Effector CD4-positive, alpha-beta T cell (primary cell): Measurements from ENCODE around the gene FABP3.
"Not testable (repeated sequence)": the region's sequence is repeated elsewhere in the genome, so short reads cannot be mapped to it uniquely, and the experiment has no call there.

Experiments
- DNase-seq: peaks from one replicate; pipeline ENCODE4 v3.0.0-alpha.2; 2020

FABP3 gene

DNA sequence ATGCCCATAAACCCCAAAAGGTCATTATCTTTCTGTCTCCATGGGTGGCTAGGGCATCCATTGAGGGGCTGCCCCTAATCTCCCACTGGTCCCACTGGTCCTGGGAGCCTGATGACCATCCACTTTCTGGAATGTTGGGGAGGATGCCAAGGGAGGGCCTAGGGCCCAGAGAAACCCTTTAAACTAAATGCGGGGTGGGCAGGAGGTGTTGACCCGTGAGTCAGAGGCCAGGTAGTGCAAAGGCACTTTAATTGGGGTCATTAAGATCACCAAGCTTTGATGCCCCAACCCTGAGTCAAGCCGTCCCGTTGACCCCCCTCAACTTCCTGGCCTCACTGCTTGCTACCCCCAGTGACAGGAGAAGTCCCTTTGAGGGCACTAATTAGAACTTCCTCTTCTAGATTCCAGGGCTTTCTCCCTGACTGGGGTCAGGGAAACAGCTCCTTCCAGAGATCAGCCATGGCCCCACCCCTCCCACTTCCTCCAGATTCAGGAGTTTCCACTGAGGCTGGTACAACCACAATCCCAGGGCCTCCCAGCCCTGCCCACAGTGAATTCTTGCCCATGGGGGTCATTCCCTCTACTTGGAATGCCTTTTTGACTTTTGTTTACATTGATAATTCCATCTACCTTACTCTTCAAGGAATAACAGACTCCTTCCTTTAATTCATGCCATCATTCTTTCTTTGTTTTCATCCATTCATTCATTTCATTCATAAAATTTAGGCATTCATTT is 24.7 kb upstream of the FABP3 start:
- DNase-seq = no peak

DNA sequence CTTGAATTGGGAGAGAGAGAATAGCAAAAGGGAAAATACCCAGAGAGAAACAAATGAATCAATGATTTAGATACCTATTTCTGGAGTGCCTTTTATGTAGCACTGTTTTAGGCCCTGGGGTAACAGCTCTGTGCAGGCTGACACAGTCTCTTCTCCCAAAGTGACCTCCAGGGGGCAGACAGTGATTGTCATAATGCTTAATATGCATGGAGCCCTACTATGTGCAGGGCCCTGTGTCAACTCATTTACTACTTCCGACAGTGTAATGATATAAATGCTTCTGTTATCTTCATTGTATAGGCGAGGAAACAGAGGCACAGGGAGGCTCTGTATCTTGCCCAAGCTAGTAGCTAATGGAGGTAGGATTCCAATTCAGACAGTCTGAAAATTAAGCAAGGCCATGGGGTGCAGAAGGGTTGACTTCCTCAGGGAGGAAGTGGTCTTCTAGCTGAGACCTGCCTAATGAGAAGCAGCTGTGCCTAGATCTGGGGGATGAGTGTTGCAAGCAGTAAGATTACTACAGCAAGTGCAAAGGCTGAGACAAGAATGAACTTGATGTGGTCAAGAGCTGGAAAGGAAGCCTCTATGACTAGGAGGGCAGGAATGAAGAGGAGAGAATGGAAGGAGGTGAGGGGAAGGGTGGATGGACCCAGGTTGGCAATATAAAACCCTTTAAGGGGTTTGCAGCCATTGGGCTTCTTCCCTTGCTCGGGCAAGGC is 23.9 kb upstream of the FABP3 start:
- DNase-seq = no peak

DNA sequence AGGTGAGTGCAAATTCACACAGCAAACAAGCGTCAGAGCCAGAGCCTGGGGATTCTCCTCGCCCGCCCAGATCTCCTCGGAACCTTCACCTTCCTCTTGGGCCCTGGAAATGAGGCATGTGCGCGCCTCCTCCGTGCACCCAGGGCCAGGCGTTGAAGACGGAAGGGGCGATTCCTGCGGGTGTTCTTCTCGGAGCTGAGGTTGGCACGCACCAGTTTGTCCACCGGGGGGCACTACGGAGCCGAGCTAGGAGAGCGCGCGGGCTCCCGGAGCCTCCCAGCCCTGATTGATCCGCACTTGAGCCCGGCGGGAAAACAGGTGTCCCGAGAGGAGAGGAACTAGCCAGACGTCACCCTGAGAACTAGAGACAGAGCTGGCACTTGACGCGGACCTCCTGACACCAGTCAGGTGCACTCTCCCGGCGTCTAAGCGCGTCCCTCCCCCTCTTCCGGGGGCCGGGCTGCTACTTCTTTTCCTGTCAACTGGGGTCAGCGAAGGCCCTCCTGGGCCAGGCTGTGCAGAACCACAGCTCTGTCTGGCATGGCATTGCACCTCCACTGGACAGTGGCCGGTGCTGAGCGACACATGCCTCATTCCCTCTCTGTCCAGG is 21.8 kb upstream of the FABP3 start:
- peak; percentile 68 for DNase-seq

DNA sequence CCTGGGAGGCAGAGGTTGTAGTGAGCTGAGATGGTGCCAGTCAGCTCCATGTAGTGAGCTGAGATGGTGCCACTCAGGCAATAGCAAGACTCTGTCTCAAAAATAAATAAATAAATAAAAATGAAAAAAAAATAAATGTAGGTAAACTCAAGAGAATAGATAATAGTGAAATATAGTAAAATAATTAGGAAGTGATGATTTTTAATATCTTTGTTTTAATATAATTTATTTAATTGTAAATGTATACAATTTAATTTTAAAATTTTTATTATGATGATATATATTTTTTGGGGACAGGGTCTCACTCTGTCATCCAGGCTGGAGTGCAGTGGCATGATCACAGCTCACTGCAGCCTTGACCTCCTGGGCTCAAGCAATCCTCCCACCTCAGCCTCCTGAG is 20.6 kb upstream of the FABP3 start:
- no peak for DNase-seq

DNA sequence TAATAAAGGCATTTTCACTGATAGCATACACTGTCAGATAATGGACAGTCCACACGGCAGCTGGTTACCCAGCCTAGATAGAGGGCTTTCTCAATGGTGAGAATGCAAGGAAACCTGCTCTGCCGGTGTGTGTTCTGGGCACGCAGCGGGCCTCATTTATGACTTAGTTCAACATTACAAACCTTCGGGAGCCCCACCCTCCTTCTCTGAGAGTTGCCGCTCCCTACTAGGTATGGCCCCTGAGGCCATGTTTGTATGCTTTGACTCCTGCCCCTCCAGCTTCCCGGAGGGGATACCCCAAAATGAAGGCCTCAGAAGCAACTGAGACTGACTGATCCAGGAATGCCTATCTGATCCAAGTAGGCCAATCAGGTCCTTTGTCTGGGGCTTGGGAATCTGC is 17.2 kb upstream of the FABP3 start:
- DNase-seq = no peak

DNA sequence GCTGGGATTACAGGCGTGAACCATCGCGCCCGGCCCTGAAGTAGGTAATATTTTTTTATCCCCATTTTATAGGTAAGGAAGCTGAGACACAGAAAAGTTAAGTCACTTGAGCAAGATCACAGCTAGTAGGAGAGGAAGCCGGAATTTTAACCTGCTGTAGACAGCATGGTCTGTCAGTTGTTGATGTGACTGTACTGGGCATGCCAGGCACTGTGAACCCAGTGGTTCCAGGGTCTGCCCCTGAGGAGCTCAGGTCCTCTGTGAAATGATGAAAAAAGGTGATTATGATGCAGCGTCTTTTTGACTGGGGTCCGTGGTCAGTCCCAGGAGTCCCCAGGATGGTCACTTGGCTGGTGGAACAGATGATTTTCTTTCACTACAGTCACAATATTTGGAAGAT is 16.7 kb upstream of the FABP3 start:
- no peak for DNase-seq

DNA sequence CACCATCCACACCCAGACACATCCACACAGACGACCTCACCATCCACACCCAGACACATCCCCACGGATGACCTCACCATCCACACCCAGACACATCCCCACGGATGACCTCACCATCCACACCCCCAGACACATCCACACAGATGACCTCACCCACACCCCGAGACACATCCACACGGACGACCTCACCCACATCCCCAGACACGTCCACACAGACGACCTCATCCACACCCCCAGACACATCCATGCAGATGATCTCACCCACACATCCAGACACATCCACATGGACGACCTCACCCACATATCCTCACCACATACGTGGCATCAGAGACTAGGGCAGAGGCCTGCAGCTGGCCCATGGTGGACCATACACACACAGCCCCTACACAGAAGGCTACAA is 14.7 kb upstream of the FABP3 start:
- no peak for DNase-seq

DNA sequence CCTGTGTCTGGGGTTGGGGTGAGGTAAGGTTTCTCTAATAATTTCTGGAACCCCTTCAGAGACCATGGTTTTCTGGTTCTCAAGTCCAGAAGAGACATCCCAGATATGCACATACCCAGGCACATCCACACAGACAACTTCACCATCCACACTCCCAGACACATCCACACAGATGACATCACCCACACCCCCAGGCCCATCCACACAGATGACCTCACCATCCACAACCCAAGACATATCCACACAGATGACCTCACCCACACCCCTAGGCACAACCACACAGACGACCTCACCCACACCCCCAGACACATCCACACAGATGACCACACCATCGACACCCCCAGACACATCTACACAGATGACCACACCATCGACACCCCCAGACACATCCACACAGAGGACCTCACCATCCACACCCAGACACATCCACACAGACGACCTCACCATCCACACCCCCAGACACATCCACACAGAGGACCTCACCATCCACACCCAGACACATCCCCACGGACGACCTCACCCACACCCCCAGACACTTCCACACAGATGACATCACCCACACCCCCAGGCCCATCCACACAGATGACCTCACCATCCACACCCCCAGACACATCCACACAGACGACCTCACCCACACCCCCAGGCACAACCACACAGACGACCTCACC is 13.8 kb upstream of the FABP3 start:
- not testable (repeated sequence) for DNase-seq

DNA sequence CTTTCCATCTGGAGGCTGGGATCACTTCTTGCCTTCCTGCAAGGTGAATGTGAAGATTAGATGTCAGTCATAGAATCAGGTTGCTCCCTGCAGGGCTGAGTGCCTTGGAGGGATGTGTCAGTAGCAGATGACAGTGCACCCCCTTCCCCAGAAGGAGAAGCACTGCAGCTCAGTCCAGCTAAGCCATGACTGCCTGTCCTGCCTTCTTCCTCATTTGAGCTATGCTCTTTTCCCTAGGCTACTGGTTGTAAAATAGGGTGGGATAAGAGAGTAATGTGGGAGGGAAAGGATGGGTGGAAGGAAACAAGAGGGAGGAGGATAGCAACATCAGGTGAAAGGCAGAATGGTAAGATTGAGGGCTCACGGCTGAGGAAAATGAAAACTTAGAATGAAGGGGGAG is 11.1 kb upstream of the FABP3 start:
- no peak for DNase-seq

DNA sequence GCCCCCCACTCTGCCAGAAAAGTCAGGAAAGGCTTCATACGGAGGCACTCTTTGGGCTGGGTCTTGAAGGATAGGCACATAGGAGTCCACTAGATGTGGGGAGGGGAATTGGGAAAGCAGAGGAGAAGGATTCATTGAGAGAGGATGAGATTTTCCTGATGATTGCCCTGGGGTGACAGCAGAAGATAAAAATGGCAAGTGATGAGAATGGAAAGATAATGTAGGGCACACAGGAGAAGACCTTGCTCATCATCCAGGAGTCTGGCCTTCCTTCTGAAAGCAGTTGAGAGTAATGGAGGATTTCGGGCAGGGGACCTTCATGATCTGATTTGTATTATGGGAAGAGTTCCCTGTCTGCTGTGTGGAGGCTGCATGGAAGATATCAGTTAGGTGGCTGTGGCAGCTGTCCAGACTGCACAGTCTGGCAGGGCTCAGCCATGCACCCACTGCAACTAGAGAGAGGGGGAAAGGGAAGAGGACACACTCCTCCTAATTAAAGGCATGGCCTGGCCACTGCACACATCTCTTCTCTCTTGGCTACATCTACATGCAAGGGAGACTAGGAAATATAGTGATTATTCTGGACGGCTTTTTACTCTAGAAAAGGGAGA is 9.6 kb upstream of the FABP3 start:
- DNase-seq = no peak

DNA sequence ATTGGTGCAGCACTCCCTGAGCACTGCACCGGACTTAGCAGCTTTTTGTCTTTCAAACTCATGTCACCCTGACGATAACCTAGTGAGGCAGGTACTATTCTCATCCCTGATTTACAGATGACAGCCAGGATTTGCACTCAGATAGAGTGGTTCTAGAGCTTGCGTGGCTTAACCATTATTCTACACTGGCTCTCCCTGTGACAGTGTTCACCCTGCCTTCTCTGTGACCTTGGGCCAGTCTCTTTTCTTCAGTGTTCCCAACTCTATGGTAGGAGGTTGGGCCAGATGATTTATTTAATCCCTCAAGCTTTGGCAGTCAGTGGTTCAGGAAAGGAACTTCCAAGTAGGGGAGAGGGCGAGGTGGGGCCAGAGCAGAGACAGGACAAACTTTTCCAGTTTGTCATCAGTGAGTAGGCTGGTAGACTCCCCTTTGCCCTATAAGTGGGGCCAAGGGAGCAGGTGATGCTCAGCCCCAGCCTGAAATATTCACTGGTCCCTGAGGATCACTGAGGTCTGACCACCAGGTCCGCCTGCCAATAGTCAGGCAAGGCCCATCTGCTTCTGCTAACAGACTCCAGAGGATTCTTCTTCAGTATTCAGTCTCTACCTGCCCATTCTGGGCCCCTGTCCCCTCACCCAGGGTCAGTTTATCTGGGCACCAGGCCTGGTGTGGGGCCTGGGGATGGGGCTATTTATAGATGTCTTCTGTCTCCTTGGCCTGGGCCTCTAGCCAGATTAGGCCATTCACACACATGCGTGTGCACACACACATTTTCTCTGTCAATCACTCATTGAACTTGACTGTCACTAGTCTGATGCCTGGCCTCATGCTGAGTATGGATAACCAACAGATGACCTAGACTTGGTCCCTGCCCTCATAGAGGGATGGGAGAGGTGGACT is 8.8 kb upstream of the FABP3 start:
- DNase-seq = no peak

DNA sequence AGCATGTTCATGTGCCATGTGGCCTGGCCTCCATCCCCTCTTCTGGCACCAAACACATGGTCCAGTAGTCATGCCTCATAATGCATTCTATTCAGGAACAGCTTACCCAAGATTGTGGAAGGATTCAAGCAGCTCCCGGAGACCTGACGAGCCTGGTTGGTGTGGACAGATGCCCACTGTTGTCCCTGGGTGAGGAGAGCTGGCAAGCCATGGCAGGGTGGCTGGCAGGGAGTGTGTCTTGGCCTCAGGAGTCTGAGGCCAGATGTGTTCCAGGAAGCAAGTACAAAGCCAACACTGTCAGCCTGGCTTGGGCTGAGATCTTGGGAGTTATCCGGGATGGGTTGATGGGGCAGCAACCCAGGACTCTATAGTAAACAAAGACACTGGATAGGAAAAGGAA is 7.3 kb upstream of the FABP3 start:
- DNase-seq = no peak

DNA sequence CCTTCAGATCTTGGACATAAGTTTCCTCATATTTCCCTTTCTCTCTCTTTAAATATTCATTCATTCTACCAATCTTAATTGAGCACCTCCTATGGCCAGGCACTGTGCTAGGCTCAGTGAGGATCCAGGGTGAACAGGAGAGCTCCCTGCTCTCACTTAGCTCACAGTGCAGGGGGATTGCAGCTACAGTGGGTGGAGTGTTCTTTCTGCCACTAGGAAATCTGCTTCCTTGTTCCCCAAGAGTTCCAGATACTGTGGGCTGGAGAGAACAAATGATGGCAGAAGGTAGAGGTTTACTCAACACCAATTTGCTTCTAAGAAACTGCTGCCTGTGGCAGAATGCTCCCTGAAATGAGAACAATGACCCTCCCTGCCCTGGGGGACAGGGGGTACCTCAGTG is 5.1 kb upstream of the FABP3 start:
- DNase-seq = no peak

DNA sequence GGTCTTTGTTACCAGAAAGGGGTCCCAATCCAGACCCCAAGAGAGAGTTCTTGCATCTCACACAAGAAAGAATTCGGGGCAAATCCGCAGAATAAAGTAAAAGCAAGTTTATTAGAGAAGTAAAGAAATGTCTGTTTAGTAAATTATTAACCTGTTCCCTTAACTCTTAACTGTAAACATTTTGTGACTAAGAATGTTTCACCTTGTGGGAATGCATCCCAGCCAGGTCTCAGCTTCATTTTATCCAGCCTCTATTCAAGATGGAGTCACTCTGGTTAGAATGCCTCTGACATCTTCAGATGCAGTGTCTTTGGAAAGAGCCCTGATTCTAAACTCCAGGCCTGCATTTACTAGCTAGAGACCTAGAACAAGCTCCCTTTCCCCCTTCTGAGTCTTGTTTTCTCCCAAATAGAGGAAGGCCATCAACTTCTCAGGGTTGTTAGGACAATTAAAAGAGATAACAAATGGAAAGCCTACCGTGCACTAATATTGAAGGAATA is 4.5 kb upstream of the FABP3 start:
- DNase-seq = no peak

DNA sequence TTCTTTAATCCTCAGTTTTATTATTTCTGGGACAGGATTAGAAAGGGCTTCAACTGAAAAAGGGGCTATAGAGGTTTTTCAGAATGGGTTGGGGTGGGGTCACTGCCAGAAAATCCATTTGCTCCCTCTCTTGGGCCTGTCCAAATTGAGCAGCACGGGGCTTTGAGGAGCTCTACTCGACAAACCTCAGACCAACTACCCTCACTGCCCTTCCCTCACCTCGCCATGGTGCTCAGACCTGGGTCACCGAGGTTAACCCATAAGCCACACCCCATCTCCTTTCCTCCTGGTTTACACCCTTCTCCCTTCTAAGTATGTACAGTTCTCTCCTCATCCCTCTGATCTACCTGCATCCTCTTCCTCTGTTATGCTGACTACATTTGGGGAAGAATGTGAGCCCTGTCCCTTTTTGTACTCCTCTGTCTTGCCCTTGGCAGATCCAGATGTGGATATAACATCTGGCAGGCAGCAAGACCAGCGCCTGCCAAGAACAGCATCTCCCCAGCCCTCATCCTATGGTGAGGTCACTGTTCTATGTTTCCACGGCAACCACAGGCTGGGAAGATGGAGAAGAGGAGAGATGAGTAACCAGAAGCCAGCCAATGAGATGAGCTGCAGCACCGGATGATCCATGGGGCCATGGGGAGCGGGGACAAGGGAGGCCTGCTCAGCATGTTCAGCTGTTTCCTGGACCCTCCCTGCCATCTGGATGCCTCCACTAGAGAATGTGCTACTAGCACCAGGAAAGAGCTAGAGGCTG is 3.7 kb upstream of the FABP3 start:
- DNase-seq = no peak

DNA sequence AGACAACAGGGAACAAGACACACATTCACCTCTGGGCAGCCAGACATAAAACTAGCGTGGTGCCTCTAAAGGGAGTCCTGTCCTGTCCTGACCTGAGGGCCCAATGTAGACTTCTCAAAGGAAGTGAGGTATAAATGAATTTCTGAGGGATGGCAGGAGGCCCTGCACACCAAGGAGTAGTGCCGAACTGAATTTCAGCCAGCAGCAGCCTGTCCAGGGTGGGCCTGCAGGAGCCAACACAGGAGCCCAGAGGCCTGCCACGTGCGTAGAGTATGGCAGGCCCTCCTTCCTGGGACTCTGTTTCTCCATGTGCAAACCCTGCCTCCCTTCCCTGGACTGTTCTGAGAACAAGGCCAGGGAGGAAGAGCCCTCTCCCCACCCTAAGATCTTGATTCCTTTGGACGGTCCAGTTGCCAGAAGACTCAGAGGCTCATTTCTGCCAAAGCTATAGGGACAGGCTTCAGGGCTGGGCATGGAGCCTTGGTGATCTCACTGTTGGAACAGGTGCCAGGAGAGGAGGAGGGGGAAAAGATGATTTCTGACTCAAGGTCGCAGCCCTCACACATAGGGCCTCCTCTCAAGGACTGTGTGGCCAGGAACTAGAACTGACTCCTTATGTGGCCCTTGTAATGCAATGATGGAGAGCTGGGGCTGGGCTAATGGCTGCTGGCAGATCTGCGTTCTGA is 1.8 kb upstream of the FABP3 start:
- no peak for DNase-seq

DNA sequence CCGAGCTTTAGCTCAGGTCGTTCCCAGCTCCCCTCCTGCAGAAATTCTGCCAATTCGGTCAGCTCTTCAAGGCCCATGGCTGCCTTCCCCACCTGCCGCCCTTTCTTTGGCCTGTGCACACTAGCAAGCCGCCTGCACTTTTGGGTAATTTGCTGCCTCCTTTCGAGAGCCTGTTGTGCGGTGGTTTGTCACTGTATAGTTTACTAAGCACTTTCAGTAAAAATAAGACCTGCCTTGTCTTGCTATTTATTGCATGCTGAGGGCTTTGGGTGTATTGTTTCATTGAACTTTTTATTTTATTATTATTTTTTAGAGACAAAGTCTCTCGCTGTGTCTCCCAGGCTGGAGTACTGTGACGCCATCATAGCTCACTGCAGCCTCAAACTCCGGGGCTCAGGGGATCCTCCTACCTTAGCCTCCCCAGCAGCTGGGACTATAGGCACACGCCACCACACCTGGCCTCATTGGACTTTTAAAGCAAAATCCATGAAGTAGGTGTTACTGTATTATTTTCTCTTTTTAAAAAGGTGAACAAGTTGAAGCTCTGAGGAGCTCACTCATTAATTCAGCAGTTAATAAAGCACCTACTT is 1.1 kb upstream of the FABP3 start:
- no peak for DNase-seq

DNA sequence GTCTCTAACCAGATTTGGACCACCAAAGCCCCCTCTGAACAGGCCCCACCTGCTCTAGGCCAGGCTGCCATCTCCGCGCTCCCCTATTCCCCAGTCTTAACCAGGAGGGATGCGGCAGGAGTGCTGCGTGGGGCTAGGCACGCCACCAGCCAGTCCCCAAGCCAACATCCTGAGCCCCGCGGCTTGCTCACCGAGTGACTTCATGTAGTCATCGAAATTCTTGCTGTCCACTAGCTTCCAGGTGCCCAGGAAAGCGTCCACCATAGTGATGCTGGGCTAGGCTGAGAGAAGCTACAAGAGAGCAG is 173 bp downstream of the FABP3 start:
- DNase-seq = no peak

DNA sequence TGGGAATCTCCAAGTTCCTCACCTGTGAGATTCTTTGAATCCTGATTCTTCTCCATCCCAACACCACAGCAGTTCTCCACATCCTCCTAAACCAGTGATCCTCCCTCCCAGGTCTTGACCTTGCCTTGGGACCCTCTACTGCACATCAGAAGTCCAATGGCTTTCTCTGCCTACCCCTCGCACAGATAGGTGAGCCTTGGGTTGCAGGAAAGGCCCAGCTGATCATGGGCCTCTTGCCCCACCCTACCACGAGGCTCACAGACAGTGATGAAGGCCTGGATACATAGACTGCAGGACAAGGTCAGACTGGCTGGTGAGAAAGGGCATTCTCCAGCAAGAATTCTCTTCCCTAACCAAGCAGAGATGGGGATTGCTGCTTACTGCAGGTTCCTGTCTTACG is 825 bp downstream of the FABP3 start:
- no peak for DNase-seq
